HCT116 (cell line): ENCODE results near the gene MINDY4. TPM values are rescaled to one million over a fixed set of nuclear protein-coding genes. Genes with fewer than 3 reads are reported as not detected.

Experiments used
- ATAC-seq: fragments of 200-7000 bp; cut with Tn5 transposase; 2 replicates; pipeline ENCODE4 v1.9.1; 2020; ENCODE audit warnings: mild to moderate bottlenecking, moderate library complexity
- BruUV-seq: library from RNA; stranded (reverse); fragments of 400-500 nt; replicated peaks from 2 replicates; lab custom pipeline; 2021; lab: Mats Ljungman, UMichigan
- CTCF ChIA-PET: fragments of 300-600 bp; sonication (Branson Sonifier 250); formaldehyde crosslinking; loops from one replicate; lab custom pipeline; 2021; ENCODE audit warnings: antibody characterized with exemption; lab: Charles Lee
- POLR2A ChIA-PET: fragments of 300-600, 350-600 bp; sonication (Branson Sonifier 250); formaldehyde crosslinking; loops from one replicate; lab custom pipeline; 2021; ENCODE audit warnings: antibody characterized with exemption; lab: Charles Lee
- RAD21 ChIA-PET, 2 experiments: fragments of 300-600 bp; sonication (Branson Sonifier 250); formaldehyde crosslinking; loops; one replicate each; lab custom pipeline; 2023; ENCODE audit warnings: low total read pairs in 2 of 2; ENCODE audit not compliant: uncharacterized antibody in 2 of 2, unreplicated experiment in 2 of 2, low non-redundant PET in 1 of 2; lab: Charles Lee
- DNase-seq: peaks from one replicate; pipeline ENCODE4 v3.0.0-alpha.2; 2010; ENCODE audit warnings: low read depth, low spot score
- H2AFZ ChIP-seq: fragments of 200-600 bp; shearing (Covaris generic), sonication (generic); 2 replicates; pipeline ENCODE4 v1.6.1; 2017; ENCODE audit warnings: low read depth, mixed run types, mixed read lengths, antibody characterized with exemption, low read length; ENCODE audit not compliant: poor library complexity, severe bottlenecking
- H3K27ac ChIP-seq: 2 replicates; pipeline ENCODE4 v1.5.1; 2012; ENCODE audit warnings: low read depth, low read length
- H3K27me3 ChIP-seq: fragments of 200-600 bp; sonication (generic); 2 replicates; pipeline ENCODE4 v1.6.1; 2016; ENCODE audit warnings: mixed run types, low read length, mixed read lengths; ENCODE audit not compliant: insufficient read depth
- H3K36me3 ChIP-seq, 2 experiments: fragments of 200-500 bp in 1 of 2; fragments of 200-600 bp in 1 of 2; sonication (Bioruptor generic) in 1 of 2; sonication (generic) in 1 of 2; 2 replicates each; pipeline versions ENCODE4 v1.5.1 to v1.6.1; 2014 to 2016; ENCODE audit warnings: low read length in 2 of 2, inconsistent platforms in 1 of 2, mixed read lengths in 1 of 2, mixed run types in 1 of 2; ENCODE audit not compliant: insufficient read depth in 2 of 2, control insufficient read depth in 1 of 2
- H3K4me1 ChIP-seq, 2 experiments: fragments of 200-600 bp in 1 of 2; sonication (generic) in 1 of 2; 2 replicates each; pipeline versions ENCODE4 v1.5.1 to v1.6.1; 2012 to 2017; ENCODE audit warnings: low read length in 2 of 2, inconsistent platforms in 1 of 2, mild to moderate bottlenecking in 1 of 2, mixed read lengths in 1 of 2, mixed run types in 1 of 2, moderate library complexity in 1 of 2; ENCODE audit not compliant: insufficient read depth in 2 of 2, control insufficient read depth in 1 of 2
- H3K4me2 ChIP-seq: fragments of 200-600 bp; sonication (generic); 2 replicates; pipeline ENCODE4 v1.6.1; 2017; ENCODE audit warnings: mixed run types, low read length, mixed read lengths
- H3K4me3 ChIP-seq, 2 experiments: fragments of 200-600 bp in 1 of 2; sonication (generic) in 1 of 2; replicated peaks in 1 of 2; 2 replicates each; pipeline ENCODE4 v1.5.1; 2011 to 2016; ENCODE audit warnings: low read length in 2 of 2, control low read depth in 1 of 2, low read depth in 1 of 2, mild to moderate bottlenecking in 1 of 2, mixed read lengths in 1 of 2, mixed run types in 1 of 2
- H3K79me2 ChIP-seq: fragments of 200-600 bp; sonication (generic); 2 replicates; pipeline ENCODE4 v1.6.1; 2017; ENCODE audit warnings: mild to moderate bottlenecking, mixed run types, low read length, moderate library complexity, mixed read lengths; ENCODE audit not compliant: insufficient read depth
- H3K9ac ChIP-seq: fragments of 200-600 bp; sonication (generic); 2 replicates; pipeline ENCODE4 v1.6.1; 2016; ENCODE audit warnings: low read length, mixed read lengths
- H3K9me2 ChIP-seq: fragments of 200-600 bp; sonication (generic), shearing (Covaris generic); 2 replicates; pipeline ENCODE4 v1.6.1; 2017; ENCODE audit warnings: mixed run types, mild to moderate bottlenecking, moderate library complexity; ENCODE audit not compliant: insufficient read depth
- H3K9me3 ChIP-seq, 2 experiments: fragments of 200-500 bp in 1 of 2; fragments of 200-600 bp in 1 of 2; sonication (Bioruptor generic) in 1 of 2; sonication (generic) in 1 of 2; 2 replicates each; pipeline ENCODE4 v1.6.1; 2014 to 2017; ENCODE audit warnings: low read length in 2 of 2, mixed read lengths in 2 of 2, inconsistent platforms in 1 of 2, low read depth in 1 of 2, mild to moderate bottlenecking in 1 of 2, mixed run types in 1 of 2, moderate library complexity in 1 of 2; ENCODE audit not compliant: control insufficient read depth in 1 of 2, insufficient read depth in 1 of 2
- H4K20me1 ChIP-seq: fragments of 200-600 bp; sonication (generic), shearing (Covaris generic); 2 replicates; pipeline ENCODE4 v1.6.1; 2017; ENCODE audit warnings: mixed run types, mild to moderate bottlenecking, moderate library complexity; ENCODE audit not compliant: insufficient read depth
- ATF3 ChIP-seq: IDR thresholded peaks from 2 replicates; pipeline ENCODE4 v1.6.1; 2012
- CBX3 ChIP-seq: IDR thresholded peaks from 2 replicates; pipeline ENCODE4 v1.6.1; 2012; ENCODE audit warnings: low read depth
- CTCF ChIP-seq, 3 experiments: fragments of 200-600 bp in 1 of 3; sonication (generic) in 1 of 3; IDR thresholded peaks in 2 of 3; conservative IDR thresholded peaks in 1 of 3; 2 replicates each; pipeline ENCODE4 v1.5.1; 2012 to 2017; ENCODE audit warnings: low read depth in 2 of 3, low read length in 2 of 3, antibody characterized with exemption in 1 of 3, borderline replicate concordance in 1 of 3, control low read depth in 1 of 3, mild to moderate bottlenecking in 1 of 3, mixed read lengths in 1 of 3, mixed run types in 1 of 3, moderate library complexity in 1 of 3; ENCODE audit not compliant: insufficient read depth in 1 of 3
- EGR1 ChIP-seq: IDR thresholded peaks from 2 replicates; pipeline ENCODE4 v1.6.1; 2012; ENCODE audit warnings: low read depth
- FOSL1 ChIP-seq: IDR thresholded peaks from 2 replicates; pipeline ENCODE4 v1.6.1; 2012; ENCODE audit warnings: low read depth
- JUND ChIP-seq: IDR thresholded peaks from 2 replicates; pipeline ENCODE4 v1.6.1; 2012
- MAX ChIP-seq: IDR thresholded peaks from 2 replicates; pipeline ENCODE4 v1.6.1; 2012
- POLR2AphosphoS5 ChIP-seq: IDR thresholded peaks from 2 replicates; pipeline ENCODE4 v1.6.1; 2011; ENCODE audit warnings: mild to moderate bottlenecking, low read depth, low read length, moderate library complexity
- RAD21 ChIP-seq: IDR thresholded peaks from 2 replicates; pipeline ENCODE4 v1.6.1; 2012; ENCODE audit warnings: low read depth, mild to moderate bottlenecking
- REST ChIP-seq: IDR thresholded peaks from 2 replicates; pipeline ENCODE4 v1.6.1; 2012; ENCODE audit warnings: low read depth
- SIN3A ChIP-seq: IDR thresholded peaks from 2 replicates; pipeline ENCODE4 v1.6.1; 2012; ENCODE audit warnings: low read depth
- SRF ChIP-seq: IDR thresholded peaks from 2 replicates; pipeline ENCODE4 v1.6.1; 2012; ENCODE audit warnings: low read depth
- TCF7L2 ChIP-seq: IDR thresholded peaks from 2 replicates; pipeline ENCODE4 v1.7.0; 2011; ENCODE audit warnings: borderline replicate concordance, inconsistent platforms; ENCODE audit not compliant: insufficient read depth, insufficient read length; ENCODE audit errors: extremely low read depth
- YY1 ChIP-seq: IDR thresholded peaks from 2 replicates; pipeline ENCODE4 v1.6.1; 2011; ENCODE audit warnings: low read length, low read depth, moderate library complexity, mild to moderate bottlenecking; ENCODE audit not compliant: insufficient replicate concordance; ENCODE audit errors: extremely low read depth
- ZBTB33 ChIP-seq: IDR thresholded peaks from 2 replicates; pipeline ENCODE4 v1.6.1; 2011; ENCODE audit warnings: mild to moderate bottlenecking, low read length, moderate library complexity; ENCODE audit not compliant: insufficient replicate concordance; ENCODE audit errors: extremely low read depth
- ZFX ChIP-seq: fragments of 450-650 bp; IDR thresholded peaks from 2 replicates; pipeline ENCODE4 v1.6.1; 2017
- intact Hi-C: fragments of 100-400 bp; cut with micrococcal nuclease; formaldehyde crosslinking; loops from 2 replicates; pipeline ENCODE4 v1.10.0; 2022
- total RNA-seq: library from RNA; stranded (reverse); gene quantifications from one replicate; pipeline ENCODE4 v1.2.1, GENCODE V29; 2021; ENCODE audit not compliant: unreplicated experiment

The MINDY4 gene
- total RNA-seq, 1 experiment from 2014 or later, result 6.1 TPM

GRCh38 chr7:30815951-30816644 is 44.9 kb downstream of the MINDY4 start:
- no peak overlapping the region for H2AFZ ChIP-seq
- POLR2A ChIA-PET, result no interaction called here
- intact Hi-C loops, result no loop called here
- RAD21 ChIA-PET, result no interaction called here
- H3K9me2 ChIP-seq, result no peaks in the 10 kb centered on the region
- H3K9ac ChIP-seq, result no peak overlapping the region
- H3K4me3 ChIP-seq, result no peak overlapping the region
- no peak overlapping the region for H3K27ac ChIP-seq
- CTCF ChIA-PET, result no interaction called here
- H3K4me1 ChIP-seq, result no peaks in the 10 kb centered on the region
- DNase-seq (no peak), ATAC-seq (no peak)
- no peak overlapping the region for H3K4me2 ChIP-seq
- TF ChIP-seq CBX3 (no peak), MAX (no peak), POLR2AphosphoS5 (no peak), REST (no peak), EGR1 (no peak), YY1 (no peak), TCF7L2 (no peak), SIN3A (no peak), SRF (no peak), ZBTB33 (no peak), FOSL1 (no peak), ATF3 (no peak), ZFX (no peak), JUND (no peak), CTCF (IDR thresholded peaks at IDR 0.05 in 2 of 3, conservative IDR thresholded peaks at IDR 0.05 in 1 of 3; ENCODE audit: borderline replicate concordance in 1 of 3, insufficient read depth in 1 of 3, low read depth in 2 of 3, low read length in 2 of 3) (no peak), RAD21 (no peak)
- no TSS peak for BruUV-seq
- no peaks in the 10 kb centered on the region for H3K79me2 ChIP-seq
- H3K9me3 ChIP-seq, result no peaks in the 10 kb centered on the region
- no peaks in the 10 kb centered on the region for H3K36me3 ChIP-seq
- H3K27me3 ChIP-seq, result no peaks in the 10 kb centered on the region
- H4K20me1 ChIP-seq, result no peaks in the 10 kb centered on the region
